ENCODE results near the gene CHST13. TPM values are rescaled to one million over a fixed set of nuclear protein-coding genes. Genes with fewer than 3 reads are reported as not detected.

CHST13 gene
- total RNA-seq, 2 experiments from 2014 or later: not detected

DNA sequence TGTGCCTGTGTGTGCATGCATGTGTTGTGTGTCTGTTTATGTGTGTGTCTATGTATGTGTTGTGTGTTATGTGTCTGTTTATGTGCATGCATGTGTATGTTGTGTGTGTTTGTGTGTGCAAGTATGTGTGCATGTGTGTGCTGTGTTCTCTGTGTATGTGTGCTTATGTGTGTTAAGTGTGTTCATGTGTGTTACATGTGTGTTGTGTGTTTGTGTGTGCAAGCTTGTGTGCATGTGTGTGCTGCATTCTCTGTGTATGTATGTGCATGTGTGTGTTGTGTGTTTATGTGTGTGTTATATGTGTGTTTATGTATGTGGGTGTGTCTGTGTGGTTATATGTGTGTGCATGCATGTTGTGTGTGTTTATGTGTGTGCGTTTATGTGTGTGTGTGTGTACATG, 21.3 kb upstream of the CHST13 start:
- CTCF ChIA-PET: no interaction called here
- no peak for DNase-seq
- Mint-ChIP-seq H3K9me3 (no peaks in the 10 kb centered on the region), H3K4me3 (no peak overlapping the region), H3K4me1 (ENCODE audit: low read depth) (no peaks in the 10 kb centered on the region), H3K36me3 (no peaks in the 10 kb centered on the region), H3K27ac (no peak overlapping the region), H3K27me3 (peaks cover 4% of the 10 kb centered on the region)
- POLR2A ChIA-PET: no interaction called here
- intact Hi-C loops (cut with micrococcal nuclease): no loop called here

DNA sequence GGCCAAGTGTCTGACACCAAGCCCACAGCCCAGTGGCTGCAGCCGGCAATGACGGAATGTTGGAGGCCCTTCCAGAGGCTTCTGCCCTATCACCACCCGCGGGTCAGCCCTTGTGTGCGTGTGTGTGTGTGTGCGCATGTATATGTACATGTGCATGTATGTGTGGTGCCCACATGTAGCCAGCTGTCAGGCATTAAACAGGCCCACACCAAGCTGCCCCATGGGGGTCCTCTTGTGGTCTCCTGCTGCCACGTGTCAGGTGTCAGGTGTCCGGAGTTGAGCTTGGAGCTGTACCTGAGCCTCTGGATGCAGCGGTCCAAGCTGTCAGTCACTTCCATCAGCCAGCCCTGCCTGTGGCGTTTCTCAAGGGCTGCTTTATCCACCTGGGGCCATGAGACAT, 20.3 kb upstream of the CHST13 start:
- H3K4me3 Mint-ChIP-seq: no peak overlapping the region
- POLR2A ChIA-PET: no interaction called here
- H3K36me3 Mint-ChIP-seq: no peaks in the 10 kb centered on the region

DNA sequence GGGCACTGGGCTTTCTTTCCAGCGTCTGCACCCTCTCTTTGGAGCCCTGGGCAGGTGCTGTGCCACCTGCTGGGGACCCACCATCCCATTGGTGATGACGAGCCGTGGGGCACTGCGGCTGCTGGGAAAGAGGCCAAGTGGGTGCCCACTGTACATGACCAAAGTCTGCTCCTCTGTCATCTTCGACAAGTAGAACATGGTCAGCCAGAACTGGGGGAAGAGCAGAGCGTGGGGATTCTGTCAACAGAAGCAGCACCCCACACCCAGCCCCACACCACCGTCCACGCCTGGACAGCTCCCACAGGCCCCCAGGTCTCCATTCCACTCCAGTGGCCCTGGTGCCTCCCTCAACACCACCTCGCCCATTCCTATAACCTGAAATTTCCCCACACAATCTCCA, 16.1 kb upstream of the CHST13 start:
- no peak for DNase-seq
- Mint-ChIP-seq H3K4me3 (no peak overlapping the region), H3K4me1 (ENCODE audit: low read depth) (no peaks in the 10 kb centered on the region), H3K9me3 (no peaks in the 10 kb centered on the region), H3K27ac (no peak overlapping the region), H3K36me3 (no peaks in the 10 kb centered on the region), H3K27me3 (peaks cover 4% of the 10 kb centered on the region)
- POLR2A ChIA-PET: no interaction called here
- intact Hi-C loops (cut with micrococcal nuclease): no loop called here
- CTCF ChIA-PET: interaction anchor here (0.6 kb wide), 1 partner anchor 23 kb away, joined by 3 read pairs; no protein-coding TSS in a partner anchor

More for the DNA sequence above, 20.3 kb upstream of the CHST13 start:
- CTCF ChIA-PET: interaction anchor here (1.4 kb wide), 1 partner anchor 19 kb away, joined by 7 read pairs; no protein-coding TSS in a partner anchor
- Mint-ChIP-seq H3K9me3 (no peaks in the 10 kb centered on the region), H3K27me3 (peaks cover 4% of the 10 kb centered on the region), H3K27ac (no peak overlapping the region), H3K4me1 (ENCODE audit: low read depth) (no peaks in the 10 kb centered on the region)
- intact Hi-C loops (cut with micrococcal nuclease): no loop called here
- DNase-seq: no peak

GRCh38 chr3:126508564-126508964, 15.4 kb upstream of the CHST13 start:
- intact Hi-C loops (cut with micrococcal nuclease): no loop called here
- H3K9me3 Mint-ChIP-seq: no peaks in the 10 kb centered on the region
- CTCF ChIA-PET: no interaction called here
- H3K27me3 Mint-ChIP-seq: peaks cover 4% of the 10 kb centered on the region
- POLR2A ChIA-PET: no interaction called here
- no peak for DNase-seq
- H3K4me1 Mint-ChIP-seq (ENCODE audit: low read depth): no peaks in the 10 kb centered on the region
- no peak overlapping the region for H3K27ac Mint-ChIP-seq
- no peaks in the 10 kb centered on the region for H3K36me3 Mint-ChIP-seq
- H3K4me3 Mint-ChIP-seq: no peak overlapping the region

GRCh38 chr3:126509597-126510307, 14.2 kb upstream of the CHST13 start:
- no peaks in the 10 kb centered on the region for H3K9me3 Mint-ChIP-seq
- no peaks in the 10 kb centered on the region for H3K4me1 Mint-ChIP-seq (ENCODE audit: low read depth)
- intact Hi-C loops (cut with micrococcal nuclease): no loop called here
- DNase-seq: no peak
- ChIA-PET POLR2A (no interaction called here), CTCF (no interaction called here)
- no peak overlapping the region for H3K4me3 Mint-ChIP-seq
- no peak overlapping the region for H3K27ac Mint-ChIP-seq
- H3K27me3 Mint-ChIP-seq: peaks cover 3% of the 10 kb centered on the region
- H3K36me3 Mint-ChIP-seq: no peaks in the 10 kb centered on the region

- CTCF ChIA-PET: no interaction called here
- POLR2A ChIA-PET: no interaction called here
- Mint-ChIP-seq H3K4me3 (no peak overlapping the region), H3K27me3 (no peaks in the 10 kb centered on the region), H3K9me3 (no peaks in the 10 kb centered on the region), H3K36me3 (no peaks in the 10 kb centered on the region), H3K4me1 (ENCODE audit: low read depth) (no peaks in the 10 kb centered on the region), H3K27ac (no peak overlapping the region)
- no peak for DNase-seq
- intact Hi-C loops (cut with micrococcal nuclease): no loop called here
Observed at GRCh38 chr3:126510308-126510910, 13.5 kb upstream of the CHST13 start.

- Mint-ChIP-seq H3K27ac (no peak overlapping the region), H3K9me3 (no peaks in the 10 kb centered on the region), H3K36me3 (no peaks in the 10 kb centered on the region), H3K4me1 (ENCODE audit: low read depth) (no peaks in the 10 kb centered on the region), H3K4me3 (no peak overlapping the region), H3K27me3 (no peaks in the 10 kb centered on the region)
- ChIA-PET POLR2A (no interaction called here), CTCF (interaction anchor here (2.5 kb wide), 1 partner anchor 12 kb away, joined by 15 read pairs; the partner anchor contains the start of gene CHST13)
- DNase-seq: no peak
- intact Hi-C loops (cut with micrococcal nuclease): no loop called here
Observed at GRCh38 chr3:126511291-126511690, 12.7 kb upstream of the CHST13 start.

GRCh38 chr3:126512026-126512425, 11.9 kb upstream of the CHST13 start:
- CTCF ChIA-PET: interaction anchor here (2.5 kb wide), 1 partner anchor 11 kb away, joined by 15 read pairs; the partner anchor contains the start of gene CHST13
- intact Hi-C loops (cut with micrococcal nuclease): no loop called here
- DNase-seq: no peak

GRCh38 chr3:126512916-126513650, 10.9 kb upstream of the CHST13 start:
- no peaks in the 10 kb centered on the region for H3K9me3 Mint-ChIP-seq
- no peaks in the 10 kb centered on the region for H3K4me1 Mint-ChIP-seq (ENCODE audit: low read depth)
- H3K27me3 Mint-ChIP-seq: no peaks in the 10 kb centered on the region
- intact Hi-C loops (cut with micrococcal nuclease): no loop called here
- ChIA-PET CTCF (interaction anchor here (2.5 kb wide), 1 partner anchor 10 kb away, joined by 15 read pairs; the partner anchor contains the start of gene CHST13), POLR2A (no interaction called here)
- DNase-seq: no peak
- no peaks in the 10 kb centered on the region for H3K36me3 Mint-ChIP-seq
- H3K4me3 Mint-ChIP-seq: no peak overlapping the region
- no peak overlapping the region for H3K27ac Mint-ChIP-seq

More at GRCh38 chr3:126512026-126512425, 11.9 kb upstream of the CHST13 start:
- Mint-ChIP-seq H3K36me3 (no peaks in the 10 kb centered on the region), H3K9me3 (no peaks in the 10 kb centered on the region), H3K27ac (no peak overlapping the region), H3K27me3 (no peaks in the 10 kb centered on the region), H3K4me3 (no peak overlapping the region), H3K4me1 (ENCODE audit: low read depth) (no peaks in the 10 kb centered on the region)
- POLR2A ChIA-PET: no interaction called here

DNA sequence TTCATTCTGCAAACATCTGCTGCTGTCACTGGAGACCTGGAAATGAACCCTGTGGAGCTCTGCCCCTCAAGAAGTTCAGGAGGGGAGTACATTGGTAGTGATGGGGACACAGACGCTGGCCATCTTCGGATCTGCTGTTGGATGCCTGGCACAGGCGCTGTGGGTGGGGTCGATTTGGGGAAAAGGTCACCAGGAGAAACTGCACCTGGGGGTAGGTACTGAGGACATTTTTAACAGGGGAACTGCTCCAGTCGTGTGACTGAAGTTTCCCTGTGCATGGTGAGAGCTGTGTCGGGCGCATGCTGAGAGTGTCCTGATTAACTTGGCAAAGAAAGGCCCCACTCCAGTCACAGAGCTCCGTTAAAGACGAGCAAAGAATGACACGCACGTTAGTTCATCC, 9.8 kb upstream of the CHST13 start:
- POLR2A ChIA-PET: no interaction called here
- H3K4me3 Mint-ChIP-seq: no peak overlapping the region
- H3K27ac Mint-ChIP-seq: no peak overlapping the region
- no peaks in the 10 kb centered on the region for H3K36me3 Mint-ChIP-seq
- H3K4me1 Mint-ChIP-seq (ENCODE audit: low read depth): no peaks in the 10 kb centered on the region
- DNase-seq: no peak
- CTCF ChIA-PET: interaction anchor here (1.0 kb wide), 1 partner anchor 10 kb away, joined by 3 read pairs; the partner anchor contains the start of gene CHST13
- intact Hi-C loops (cut with micrococcal nuclease): no loop called here
- H3K27me3 Mint-ChIP-seq: no peaks in the 10 kb centered on the region
- H3K9me3 Mint-ChIP-seq: no peaks in the 10 kb centered on the region

- ChIA-PET CTCF (no interaction called here), POLR2A (no interaction called here)
- H3K27ac Mint-ChIP-seq: no peak overlapping the region
- intact Hi-C loops (cut with micrococcal nuclease): no loop called here
- H3K4me3 Mint-ChIP-seq: no peak overlapping the region
- no peaks in the 10 kb centered on the region for H3K27me3 Mint-ChIP-seq
- DNase-seq: no peak
- H3K4me1 Mint-ChIP-seq (ENCODE audit: low read depth): no peaks in the 10 kb centered on the region
- H3K9me3 Mint-ChIP-seq: no peaks in the 10 kb centered on the region
- no peaks in the 10 kb centered on the region for H3K36me3 Mint-ChIP-seq
Observed at GRCh38 chr3:126515066-126515706, 8.8 kb upstream of the CHST13 start.

Data from activated CD4-positive, alpha-beta memory T cell treated with anti-CD3 and anti-CD28 coated beads for 36 hours (primary cell).